Measurements from ENCODE around the gene USP13. TPM values are rescaled to one million over a fixed set of nuclear protein-coding genes. Genes with fewer than 3 reads are reported as not detected.
A peak's percentile ranks its signal among the peaks of the same experiment; 100 is the strongest.

Gene USP13
- total and polyA plus RNA-seq, 2 of the 13 experiments (the other 11 are each of a cell fraction or from before 2014, with no cell fraction given), result 15.9 to 36.7 TPM

- TF ChIP-seq DRAP1 (CRISPR knock-in tag; IDR thresholded peaks at IDR 0.05) (peak; percentile 32; the same call in 1 of the 2 replicates), CREB3 (CRISPR knock-in tag; IDR thresholded peaks at IDR 0.05) (no peak), MAFK (conservative IDR thresholded peaks at IDR 0.05 in 1 of 2, IDR thresholded peaks at IDR 0.05 in 1 of 2; ENCODE audit: low read length in 2 of 2) (no peak), RCOR2 (CRISPR knock-in tag; IDR thresholded peaks at IDR 0.05) (no peak), KDM5B (CRISPR knock-in tag; IDR thresholded peaks at IDR 0.05; ENCODE audit: borderline replicate concordance) (no peak), ZNF563 (CRISPR knock-in tag; IDR thresholded peaks at IDR 0.05) (no peak), ZNF891 (CRISPR knock-in tag; IDR thresholded peaks at IDR 0.05) (no peak; the same call in 1 of the 2 replicates), NFYC (CRISPR knock-in tag; IDR thresholded peaks at IDR 0.05) (no peak), SOX13 (IDR thresholded peaks at IDR 0.05) (0 out of 2 replicates have a peak, but pooled peaks have one; percentile 16), SOX13 (CRISPR knock-in tag; conservative IDR thresholded peaks at IDR 0.05 in 1 of 2, IDR thresholded peaks at IDR 0.05 in 1 of 2) (no peak), ZNF749 (CRISPR knock-in tag; IDR thresholded peaks at IDR 0.05; ENCODE audit: borderline replicate concordance) (no peak), KIAA2018 (CRISPR knock-in tag; IDR thresholded peaks at IDR 0.05; ENCODE audit: borderline replicate concordance) (no peak), ZNF570 (CRISPR knock-in tag; IDR thresholded peaks at IDR 0.05; ENCODE audit: borderline replicate concordance) (no peak), HOXA3 (CRISPR knock-in tag; IDR thresholded peaks at IDR 0.05) (peak; percentile 56; the same call in 1 of the 2 replicates), TGIF2 (CRISPR knock-in tag; IDR thresholded peaks at IDR 0.05) (no peak), ZNF33B (CRISPR knock-in tag; IDR thresholded peaks at IDR 0.05) (no peak), ZBTB10 (CRISPR knock-in tag; IDR thresholded peaks at IDR 0.05; ENCODE audit: borderline replicate concordance) (peak; percentile 45; the same call in 1 of the 2 replicates)
These were observed at the start of gene USP13 (continued) for GRCh38 chr3:179652447-179653095.

All from HepG2 (cell line).